GM19328 (cell line): ENCODE results near the gene TNFRSF18.
"Not testable (repeated sequence)": the region's sequence is repeated elsewhere in the genome, so short reads cannot be mapped to it uniquely, and the experiment has no call there.

Experiments
- ATAC-seq: cut with Tn5 transposase; IDR thresholded peaks from one replicate; pipeline ENCODE4 v1.9.1; 2021; ENCODE audit warnings: mild to moderate bottlenecking, moderate library complexity; ENCODE audit not compliant: unreplicated experiment

TNFRSF18 gene

GRCh38 chr1:1179983-1180861 lies 26.2 kb downstream of the TNFRSF18 start:
- no peak for ATAC-seq

GRCh38 chr1:1179346-1179982 lies 26.9 kb downstream of the TNFRSF18 start:
- no peak for ATAC-seq

GRCh38 chr1:1178794-1179331 lies 27.5 kb downstream of the TNFRSF18 start:
- no peak for ATAC-seq

DNA sequence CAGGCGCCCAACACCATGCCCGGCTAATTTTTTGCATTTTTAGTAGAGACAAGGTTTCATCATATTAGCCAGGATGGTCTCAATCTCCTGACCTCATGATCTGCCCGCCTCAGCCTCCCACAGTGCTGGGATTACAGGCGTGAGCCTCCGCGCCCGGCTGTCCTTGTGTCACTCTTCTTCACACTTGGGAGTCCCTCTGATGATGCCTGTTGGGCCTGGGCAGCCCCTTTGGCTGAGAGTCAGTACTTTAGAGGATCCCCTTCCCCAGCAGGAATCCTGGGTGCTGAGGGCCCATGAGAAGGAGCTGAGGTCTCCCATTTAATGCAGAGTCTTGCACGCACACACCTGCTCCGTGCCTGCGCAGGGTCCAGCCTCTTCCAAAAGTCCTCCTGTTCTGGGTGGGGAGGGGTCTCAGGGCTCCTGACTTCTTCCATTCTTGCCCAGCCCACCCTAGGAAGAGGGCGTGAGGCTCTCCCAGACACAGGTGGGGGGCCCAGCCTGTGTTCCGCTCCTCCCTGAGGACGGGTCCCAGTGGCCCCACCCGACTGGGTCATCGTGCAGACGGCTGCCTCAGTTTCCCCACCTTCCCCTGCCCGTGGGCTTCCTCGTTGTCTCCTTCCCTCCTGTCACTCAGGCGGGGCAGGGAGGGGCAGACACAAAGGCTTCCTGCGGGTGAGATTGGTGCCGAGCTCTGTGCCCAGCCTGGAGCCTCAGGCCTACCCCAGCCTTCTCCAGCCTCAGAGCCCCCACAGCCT lies 28.8 kb downstream of the TNFRSF18 start:
- ATAC-seq: no peak

DNA sequence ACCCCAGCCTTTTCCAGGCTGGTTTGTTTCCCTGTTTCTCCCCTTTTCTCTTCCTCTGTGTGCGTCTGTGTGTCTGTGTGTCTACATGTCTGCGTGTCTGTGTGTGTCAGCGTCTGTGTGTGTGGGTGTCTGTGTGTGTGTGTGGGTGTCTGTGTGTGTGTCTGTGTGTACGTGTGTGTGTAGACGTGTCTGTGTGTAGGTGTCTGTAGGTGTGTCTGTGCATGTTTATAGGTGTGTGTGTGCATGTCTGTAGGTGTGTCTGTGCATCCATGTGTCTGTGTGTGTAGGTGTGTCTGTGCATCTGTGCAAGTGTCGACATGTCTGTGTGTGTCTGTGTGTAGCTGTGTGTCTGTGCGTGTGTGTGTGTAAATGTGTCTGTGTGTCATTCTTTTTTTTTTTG lies 29.5 kb downstream of the TNFRSF18 start:
- ATAC-seq: no peak

- not testable (repeated sequence) for ATAC-seq
Observed at GRCh38 chr1:1176063-1176761, 30.2 kb downstream of the TNFRSF18 start.

DNA sequence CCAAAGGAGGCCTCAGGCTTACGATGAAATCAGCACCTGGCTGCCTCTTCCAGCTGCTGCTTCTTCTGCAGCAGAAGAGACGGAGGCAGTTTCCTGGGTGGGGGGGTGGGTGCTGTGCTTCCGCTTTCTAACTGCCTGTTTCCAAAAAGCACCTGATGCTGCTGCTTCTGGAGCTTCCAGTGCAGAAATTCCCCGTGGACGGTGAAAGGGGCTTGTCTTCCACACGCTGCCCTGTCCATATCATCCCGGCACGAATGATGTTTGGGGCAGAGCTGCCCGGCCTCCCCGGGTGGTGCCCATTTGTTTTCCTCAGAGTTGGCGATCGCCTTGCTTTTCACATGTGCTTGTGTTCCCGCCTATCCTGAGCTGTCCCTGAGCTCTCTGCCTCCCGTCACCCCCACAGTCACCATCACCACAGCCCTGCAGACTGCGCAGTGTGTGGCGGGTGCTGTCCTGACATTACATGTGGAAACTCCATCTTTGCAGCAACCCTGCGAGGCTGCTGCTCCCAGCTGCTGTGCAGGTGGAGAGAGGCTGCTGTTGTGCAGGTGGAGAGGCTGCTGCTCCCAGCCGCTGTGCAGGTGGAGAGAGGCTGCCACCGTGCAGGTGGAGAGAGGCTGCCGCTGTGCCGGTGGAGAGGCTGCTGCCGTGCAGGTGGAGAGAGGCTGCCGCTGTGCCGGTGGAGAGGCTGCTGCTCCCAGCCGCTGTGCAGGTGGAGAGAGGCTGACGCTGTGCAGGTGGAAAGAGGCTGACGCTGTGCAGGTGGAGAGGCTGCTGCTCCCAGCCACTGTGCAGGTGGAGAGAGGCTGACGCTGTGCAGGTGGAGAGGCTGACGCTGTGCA lies 30.9 kb downstream of the TNFRSF18 start:
- ATAC-seq: no peak

DNA sequence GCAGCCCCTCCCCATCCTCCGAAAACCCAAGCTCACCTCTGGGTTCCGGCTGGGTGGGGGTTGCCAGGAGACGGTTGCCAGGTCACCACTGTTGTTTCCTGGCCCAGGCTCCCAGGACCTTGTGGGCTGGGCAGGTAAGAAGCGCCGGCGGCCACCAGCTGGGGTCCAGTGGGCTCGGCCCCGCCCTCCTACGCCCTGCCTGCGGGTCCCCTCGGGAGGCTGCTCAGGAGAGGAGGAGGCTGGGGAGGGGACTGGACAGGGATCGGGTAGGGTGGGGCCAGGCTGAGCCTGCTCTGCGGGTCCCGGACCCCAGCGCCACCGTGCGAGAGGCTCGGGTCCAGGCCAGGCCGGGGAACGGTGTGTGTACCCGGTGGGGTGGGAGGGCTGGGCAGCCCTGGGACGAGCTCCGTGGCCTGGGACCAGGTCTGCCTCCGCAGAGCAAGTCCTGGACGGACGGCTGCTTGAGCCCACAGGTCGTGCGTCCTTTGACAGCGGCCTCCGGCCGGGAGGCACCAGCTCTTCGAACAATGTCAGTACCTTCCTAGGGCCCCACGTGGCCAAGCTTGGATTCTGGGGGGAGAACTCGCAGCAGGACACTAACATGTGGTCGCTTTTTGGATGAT lies 32.5 kb downstream of the TNFRSF18 start, which contains the start of gene TTLL10:
Gene TTLL10, plus strand, starts transcription at position 88 of the 623 bp plus-strand sequence. CDS start 5,336 bp downstream, outside the sequence.
- ATAC-seq: no peak

DNA sequence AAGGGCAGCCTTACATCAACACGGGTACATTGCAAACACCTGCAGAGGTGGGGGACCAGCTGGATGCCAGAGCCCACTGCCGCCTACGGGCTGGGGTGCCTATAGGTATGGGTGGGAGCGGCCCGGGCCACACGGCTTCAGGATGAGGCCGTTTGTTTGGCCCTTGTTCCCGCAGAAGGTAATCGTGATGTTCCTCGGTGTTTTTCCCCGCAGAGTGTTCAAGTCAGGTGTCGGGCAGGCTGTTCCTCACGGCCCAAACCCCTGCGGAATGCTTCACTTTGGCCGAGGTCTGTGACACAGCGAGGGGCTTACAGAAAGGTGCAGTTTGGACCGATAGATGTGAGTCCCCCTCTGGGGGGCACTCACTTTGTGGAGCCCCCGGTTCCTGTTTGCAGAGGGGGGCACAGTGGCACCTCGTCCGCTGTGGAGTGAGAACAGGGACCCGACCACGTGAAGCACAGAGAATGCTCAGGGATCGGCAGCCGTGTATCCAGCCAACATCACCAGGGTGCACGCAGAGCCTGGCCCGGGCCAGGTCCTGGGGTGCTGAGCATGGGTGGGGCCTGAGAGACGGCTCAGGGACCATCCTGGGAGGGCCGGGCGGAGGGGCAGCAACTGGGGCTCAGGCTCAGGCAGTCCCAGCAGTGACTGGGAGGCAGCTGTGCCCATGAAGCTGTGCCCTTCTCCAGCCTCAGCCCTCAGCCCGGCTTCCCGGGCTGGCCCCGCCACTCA lies 33.2 kb downstream of the TNFRSF18 start:
- no peak for ATAC-seq

DNA sequence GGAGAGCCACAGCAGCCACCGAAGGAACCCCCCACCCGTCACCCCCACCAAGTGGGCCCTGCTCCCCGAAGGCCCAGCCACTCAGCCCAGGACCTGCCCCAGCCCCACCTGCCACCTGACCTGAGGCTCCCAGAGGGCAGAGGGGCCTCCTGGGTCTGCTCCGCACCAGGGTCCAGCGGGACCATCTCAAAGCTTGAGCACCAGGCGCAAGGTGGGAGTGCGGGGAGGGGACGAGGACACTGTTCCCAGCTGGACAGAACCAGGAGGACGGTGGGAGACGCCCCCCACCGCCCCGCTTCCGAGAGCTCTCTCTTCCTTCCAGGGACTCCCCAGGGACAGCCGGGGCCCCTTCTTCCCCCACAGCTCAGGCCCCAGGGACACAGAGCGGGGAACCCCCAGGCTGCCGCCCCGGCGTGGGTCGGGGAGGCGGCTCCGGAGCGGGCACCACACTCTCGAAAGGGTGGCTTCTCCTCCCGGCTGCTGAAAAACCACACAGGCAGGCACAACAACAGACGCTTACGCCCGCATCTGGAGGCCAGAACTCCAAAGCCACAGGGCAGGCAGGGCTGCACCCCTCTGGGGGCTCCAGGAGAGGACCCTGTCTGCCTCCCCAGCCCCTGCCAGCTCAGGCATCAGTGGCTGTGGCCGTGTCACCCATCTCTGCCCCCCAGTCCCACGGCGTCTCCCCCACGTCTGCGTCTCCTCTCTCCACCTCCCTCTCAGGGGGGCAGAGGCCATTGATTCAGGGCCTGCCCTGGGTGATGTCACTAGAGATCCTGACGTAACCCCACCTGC lies 34.6 kb downstream of the TNFRSF18 start:
- ATAC-seq: no peak

DNA sequence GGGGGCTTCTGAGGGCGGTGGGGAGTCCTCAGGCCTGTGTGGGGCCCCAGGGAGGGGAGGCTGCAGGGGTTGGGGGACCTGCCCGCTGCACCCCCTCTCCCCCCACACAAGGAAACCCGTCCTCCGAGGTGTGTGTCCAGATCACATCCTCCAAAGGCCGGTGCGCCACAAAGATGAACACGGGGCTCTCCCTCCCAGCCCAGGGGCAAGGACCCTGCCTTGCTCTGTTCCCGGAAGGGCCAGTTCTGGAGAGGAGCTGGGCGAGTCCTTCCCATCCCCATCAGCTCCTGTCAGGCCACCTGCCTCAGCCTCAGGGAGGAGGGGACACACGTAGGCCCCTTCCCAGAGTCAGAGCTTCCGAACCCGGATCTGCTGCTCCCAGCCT lies 35.2 kb downstream of the TNFRSF18 start:
- ATAC-seq: no peak

DNA sequence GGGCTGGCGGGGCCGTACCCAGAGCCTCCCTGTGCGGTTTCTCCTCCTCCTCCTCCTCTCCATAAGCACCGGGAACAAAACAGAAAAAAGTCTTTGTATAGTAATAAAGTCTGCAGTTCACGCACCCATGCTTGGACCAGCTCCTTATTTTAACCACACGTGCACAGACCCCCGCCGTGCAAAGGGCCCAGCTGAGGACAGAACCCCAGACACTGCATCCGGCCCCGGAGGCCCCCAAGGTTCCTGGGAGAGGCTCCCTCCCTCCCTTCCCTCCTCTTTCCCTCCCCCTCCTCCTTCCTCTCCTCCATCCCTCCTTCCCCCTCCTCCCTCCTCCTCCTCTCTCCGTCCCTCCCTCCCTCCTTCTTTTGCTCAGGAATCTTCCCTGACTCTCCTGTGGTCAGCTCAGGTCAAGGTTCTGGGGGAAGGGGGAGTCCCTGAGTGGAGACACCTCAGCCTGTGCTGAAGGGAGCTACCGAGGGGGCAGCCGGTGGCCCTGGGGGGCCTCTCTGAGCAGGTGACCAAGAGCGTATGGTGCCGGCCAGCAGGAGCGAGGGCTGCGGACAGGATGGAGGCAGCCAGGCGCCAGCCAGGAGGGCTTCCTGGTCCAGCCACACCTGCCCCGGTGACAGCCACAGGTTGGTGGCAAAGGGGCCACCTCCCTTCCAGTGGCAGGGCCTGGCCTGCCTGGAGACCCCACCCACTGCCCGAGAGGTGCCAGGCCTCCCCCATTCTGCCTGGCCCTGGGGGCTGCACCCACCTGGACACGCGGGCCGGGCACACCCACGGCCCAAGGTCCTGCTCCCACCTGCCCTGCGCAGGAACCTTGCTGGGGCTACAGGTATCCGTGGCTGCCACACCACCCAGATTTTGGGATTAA lies 35.9 kb downstream of the TNFRSF18 start:
- no peak for ATAC-seq

- ATAC-seq: no peak
Observed at GRCh38 chr1:1169429-1170214, 36.8 kb downstream of the TNFRSF18 start.

GRCh38 chr1:1168451-1169411 lies 37.7 kb downstream of the TNFRSF18 start:
- no peak for ATAC-seq
